H9 (cell line): ENCODE measurements around the gene GRID1. TPM values are rescaled to one million over a fixed set of nuclear protein-coding genes. Genes with fewer than 3 reads are reported as not detected.

Experiments
- DNase-seq: peaks from one replicate; pipeline ENCODE4 v3.0.0-alpha.2; 2017
- H2AFZ ChIP-seq: one replicate; pipeline ENCODE4 v1.6.1; 2013; ENCODE audit warnings: mild to moderate bottlenecking, low read length, control low read depth, moderate library complexity
- H2AK5ac ChIP-seq: 2 replicates; pipeline ENCODE4 v1.6.1; 2013; ENCODE audit warnings: low read length, control low read depth, mixed read lengths; ENCODE audit not compliant: insufficient read length
- H2BK120ac ChIP-seq: one replicate; pipeline ENCODE4 v1.6.1; 2013; ENCODE audit warnings: low read depth, mild to moderate bottlenecking, low read length, control low read depth, inconsistent platforms; ENCODE audit not compliant: poor library complexity, severe bottlenecking
- H2BK12ac ChIP-seq: 2 replicates; pipeline ENCODE4 v1.6.1; 2013; ENCODE audit warnings: low read length, control low read depth, mixed read lengths, low read depth; ENCODE audit not compliant: insufficient read length
- H2BK15ac ChIP-seq: 2 replicates; pipeline ENCODE4 v1.6.1; 2013; ENCODE audit warnings: low read depth, low read length, control low read depth
- H2BK20ac ChIP-seq: one replicate; pipeline ENCODE4 v1.6.1; 2013; ENCODE audit warnings: low read depth, mild to moderate bottlenecking, low read length, control low read depth, inconsistent platforms; ENCODE audit not compliant: poor library complexity, severe bottlenecking
- H2BK5ac ChIP-seq: 2 replicates; pipeline ENCODE4 v1.6.1; 2013; ENCODE audit warnings: low read length, control low read depth, mixed read lengths; ENCODE audit not compliant: insufficient read length
- H3K14ac ChIP-seq: 2 replicates; pipeline ENCODE4 v1.6.1; 2013; ENCODE audit warnings: low read length, control low read depth; ENCODE audit not compliant: insufficient read depth
- H3K18ac ChIP-seq: 2 replicates; pipeline ENCODE4 v1.6.1; 2013; ENCODE audit warnings: low read depth, mild to moderate bottlenecking, mixed read lengths, low read length, control low read depth; ENCODE audit not compliant: insufficient read length
- H3K23ac ChIP-seq: 2 replicates; pipeline ENCODE4 v1.6.1; 2013; ENCODE audit warnings: low read length, control low read depth, mixed read lengths, low read depth; ENCODE audit not compliant: insufficient read length
- H3K23me2 ChIP-seq: 2 replicates; pipeline ENCODE4 v1.6.1; 2013; ENCODE audit warnings: low read depth, mild to moderate bottlenecking, mixed read lengths, low read length, control low read depth; ENCODE audit not compliant: insufficient read length, poor library complexity, severe bottlenecking
- H3K27ac ChIP-seq: 2 replicates; pipeline ENCODE4 v1.5.1; 2013; ENCODE audit warnings: low read length, control low read depth, mixed read lengths, low read depth; ENCODE audit not compliant: insufficient read length
- H3K27me3 ChIP-seq: 2 replicates; pipeline ENCODE4 v1.6.1; 2013; ENCODE audit warnings: low read length, control low read depth, inconsistent platforms; ENCODE audit not compliant: insufficient read depth
- H3K4ac ChIP-seq: 2 replicates; pipeline ENCODE4 v1.6.1; 2013; ENCODE audit warnings: low read depth, mild to moderate bottlenecking, control low read depth, inconsistent platforms, low read length, moderate library complexity
- H3K4me1 ChIP-seq: 2 replicates; pipeline ENCODE4 v1.6.1; 2013; ENCODE audit warnings: low read length, control low read depth, inconsistent platforms; ENCODE audit not compliant: insufficient read depth
- H3K4me2 ChIP-seq: 2 replicates; pipeline ENCODE4 v1.6.1; 2013; ENCODE audit warnings: low read length, control low read depth, mixed read lengths; ENCODE audit not compliant: insufficient read length, insufficient read depth
- H3K56ac ChIP-seq: 2 replicates; pipeline ENCODE4 v1.6.1; 2013; ENCODE audit warnings: low read depth, mild to moderate bottlenecking, mixed read lengths, low read length, control low read depth; ENCODE audit not compliant: insufficient read length
- H3K79me1 ChIP-seq: 2 replicates; pipeline ENCODE4 v1.6.1; 2013; ENCODE audit warnings: low read depth, mild to moderate bottlenecking, moderate library complexity, low read length, control low read depth, inconsistent platforms; ENCODE audit not compliant: insufficient read depth, poor library complexity, severe bottlenecking
- H3K79me2 ChIP-seq: 2 replicates; pipeline ENCODE4 v1.6.1; 2013; ENCODE audit warnings: low read length, control low read depth, inconsistent platforms; ENCODE audit not compliant: insufficient read depth
- H3K9ac ChIP-seq: 2 replicates; pipeline ENCODE4 v1.6.1; 2013; ENCODE audit warnings: low read length, control low read depth, mixed read lengths; ENCODE audit not compliant: insufficient read length; ENCODE audit errors: extremely low read depth
- H3K9me3 ChIP-seq: one replicate; pipeline ENCODE4 v1.6.1; 2013; ENCODE audit warnings: low read depth, low read length, inconsistent platforms; ENCODE audit not compliant: control insufficient read depth
- H3T11ph ChIP-seq: one replicate; pipeline ENCODE4 v1.6.1; 2013; ENCODE audit warnings: mild to moderate bottlenecking, low read length, control low read depth, inconsistent platforms
- H4K20me1 ChIP-seq: one replicate; pipeline ENCODE4 v1.6.1; 2013; ENCODE audit not compliant: control insufficient read depth, insufficient read length, insufficient read depth
- H4K5ac ChIP-seq: 2 replicates; pipeline ENCODE4 v1.6.1; 2013; ENCODE audit warnings: low read depth, mild to moderate bottlenecking, mixed read lengths, low read length, control low read depth; ENCODE audit not compliant: insufficient read length
- H4K8ac ChIP-seq: replicated peaks from 2 replicates; pipeline ENCODE4 v1.6.1; 2013; ENCODE audit warnings: low read length, control low read depth, mixed read lengths, low read depth; ENCODE audit not compliant: insufficient read length
- H4K91ac ChIP-seq: 2 replicates; pipeline ENCODE4 v1.6.1; 2013; ENCODE audit warnings: low read depth, mild to moderate bottlenecking, moderate library complexity, mixed read lengths, low read length, control low read depth; ENCODE audit not compliant: insufficient read length
- H3K27ac Mint-ChIP-seq, 3 experiments: 2 replicates in 2 of 3; 3 replicates in 1 of 3; pipeline ENCODE4 v1.8.0; 2020 to 2021; ENCODE audit warnings: mixed read lengths in 3 of 3, mild to moderate bottlenecking in 1 of 3, moderate library complexity in 1 of 3
- H3K27me3 Mint-ChIP-seq: 2 replicates; pipeline ENCODE4 v1.8.0; 2021; ENCODE audit warnings: low read depth, mild to moderate bottlenecking, moderate library complexity, mixed read lengths
- H3K36me3 Mint-ChIP-seq, 3 experiments: 2 replicates in 2 of 3; 3 replicates in 1 of 3; pipeline ENCODE4 v1.8.0; 2020 to 2021; ENCODE audit warnings: low read depth in 3 of 3, mixed read lengths in 3 of 3; ENCODE audit not compliant: insufficient read depth in 1 of 3
- H3K4me1 Mint-ChIP-seq, 2 experiments: 2 replicates each; pipeline ENCODE4 v1.8.0; 2020; ENCODE audit warnings: mixed read lengths in 2 of 2
- H3K4me3 Mint-ChIP-seq, 2 experiments: 2 replicates in 1 of 2; 3 replicates in 1 of 2; pipeline ENCODE4 v1.8.0; 2020 to 2021; ENCODE audit warnings: mild to moderate bottlenecking in 2 of 2, mixed read lengths in 2 of 2, moderate library complexity in 1 of 2
- H3K9me3 Mint-ChIP-seq, 2 experiments: 2 replicates in 1 of 2; 3 replicates in 1 of 2; pipeline ENCODE4 v1.8.0; 2020; ENCODE audit warnings: mild to moderate bottlenecking in 2 of 2, mixed read lengths in 2 of 2, moderate library complexity in 1 of 2
- CTCF ChIP-seq: fragments of 200-600 bp; sonication (generic); conservative IDR thresholded peaks from 3 replicates; pipeline ENCODE4 v1.8.0; 2021; ENCODE audit warnings: antibody characterized with exemption, mild to moderate bottlenecking
- WGBS: extraction: QIAGEN DNeasy Blood & Tissue Kit; methylation state at CpG from one replicate; pipeline ENCODE4 v1.1.7; 2013; ENCODE audit warnings: missing lambda C conversion rate, low lambda C conversion rate, mixed read lengths; ENCODE audit not compliant: insufficient read length; ENCODE audit errors: extremely low coverage; 5-methylcytosine and 5-hydroxymethylcytosine counted together
- total RNA-seq: library from RNA; stranded (reverse); gene quantifications from 2 replicates; pipeline ENCODE4 v1.2.1, GENCODE V29; 2021

The GRID1 gene
- total RNA-seq, 1 experiment from 2014 or later, result 0.35 TPM

GRCh38 chr10:86340991-86341260 is 25.7 kb downstream of the GRID1 start:
- no CpG with 5 or more reads among the region's 3 CpGs for WGBS
- peak overlapping the region in 1 of 3 experiments; percentile 32; a peak in 2 of 7 replicates for H3K27ac Mint-ChIP-seq
- no peak for DNase-seq
- no peak for TF ChIP-seq CTCF
- no peak overlapping the region; a peak in 2 of 5 replicates for H3K4me3 Mint-ChIP-seq
- H3K56ac ChIP-seq, result no peak overlapping the region
- H3K9me3 Mint-ChIP-seq, result peaks cover 0 to 3% of the 10 kb centered on the region in 2 experiments; a peak in 2 of 5 replicates
- no peaks in the 10 kb centered on the region for H3K9me3 ChIP-seq
- no peak overlapping the region for H4K5ac ChIP-seq
- H3K4ac ChIP-seq, result no peak overlapping the region
- H2AK5ac ChIP-seq, result no peak overlapping the region
- H3K27me3 ChIP-seq, result no peaks in the 10 kb centered on the region
- no peak overlapping the region for H2BK15ac ChIP-seq
- no peak overlapping the region for H3T11ph ChIP-seq
- H2BK12ac ChIP-seq, result no peak overlapping the region
- H4K8ac ChIP-seq, result no peak overlapping the region
- H4K91ac ChIP-seq, result no peak overlapping the region
- H3K4me1 ChIP-seq, result peaks cover 2% of the 10 kb centered on the region; the same call in 1 of the 2 replicates
- H2BK120ac ChIP-seq, result no peak overlapping the region
- no peaks in the 10 kb centered on the region for H3K23me2 ChIP-seq
- peaks cover 21 to 30% of the 10 kb centered on the region in 2 experiments for H3K4me1 Mint-ChIP-seq
- no peak overlapping the region for H2AFZ ChIP-seq
- no peak overlapping the region for H3K4me2 ChIP-seq
- H3K14ac ChIP-seq, result no peak overlapping the region
- H3K36me3 Mint-ChIP-seq, result peaks cover 0 to 1% (median 0%) of the 10 kb centered on the region in 3 experiments; a peak in 2 of 7 replicates
- no peak overlapping the region for H3K9ac ChIP-seq
- no peak overlapping the region for H3K27ac ChIP-seq
- H3K79me2 ChIP-seq, result no peaks in the 10 kb centered on the region
- H3K79me1 ChIP-seq, result no peaks in the 10 kb centered on the region
- H2BK20ac ChIP-seq, result no peak overlapping the region
- H4K20me1 ChIP-seq, result no peaks in the 10 kb centered on the region
- peaks cover 1% of the 10 kb centered on the region; the same call in 1 of the 2 replicates for H3K27me3 Mint-ChIP-seq
- no peak overlapping the region for H3K23ac ChIP-seq
- H2BK5ac ChIP-seq, result no peak overlapping the region
- H3K18ac ChIP-seq, result no peak overlapping the region
